Lower leg skin (tissue), 4 donors: ENCODE results near the gene SYNE2. TPM values are rescaled to one million over a fixed set of nuclear protein-coding genes. Genes with fewer than 3 reads are reported as not detected.

Source experiments
- DNase-seq, 2 donors: peaks; one replicate each; pipeline ENCODE4 v3.0.0-alpha.2; 2019; ENCODE audit warnings: low spot score in 2 of 2
- H3K4me3 ChIP-seq: fragments of 200-600 bp; sonication (generic); 2 replicates; pipeline ENCODE4 v1.5.1; 2017; ENCODE audit warnings: mild to moderate bottlenecking, low read depth; ENCODE audit not compliant: poor library complexity, severe bottlenecking
- POLR2A ChIP-seq, 2 donors: fragments of 450-650 bp; IDR thresholded peaks; one replicate each; pipeline ENCODE4 v1.6.1; 2016 to 2017; ENCODE audit warnings: antibody characterized with exemption in 2 of 2, mild to moderate bottlenecking in 1 of 2, moderate library complexity in 1 of 2
- WGBS, 2 donors: methylation state at CpG; one replicate each; pipeline ENCODE4 v1.1.5; 2018; 5-methylcytosine and 5-hydroxymethylcytosine counted together
- intact Hi-C: fragments of 100-400 bp; cut with DNase I; formaldehyde crosslinking; loops from one replicate; pipeline ENCODE4 v1.15.0; 2023; ENCODE audit warnings: low total_unique reads
- total RNA-seq, 4 donors: library from RNA; depleted of rRNA; stranded (reverse); fragments of >200 nt; gene quantifications; one replicate each; pipeline ENCODE4 v1.1.0, GENCODE V29; 2016
- TF ChIP-seq, protein P1 (sequence below), 3 donors: fragments of 450-650 bp; IDR thresholded peaks; one replicate each; pipeline ENCODE4 v1.5.1; 2016; ENCODE audit warnings: antibody characterized with exemption in 3 of 3, mild to moderate bottlenecking in 3 of 3, moderate library complexity in 2 of 3

SYNE2 gene
- total RNA-seq, 4 donors from 2014 or later: 200 to 479 (median 232) TPM

DNA sequence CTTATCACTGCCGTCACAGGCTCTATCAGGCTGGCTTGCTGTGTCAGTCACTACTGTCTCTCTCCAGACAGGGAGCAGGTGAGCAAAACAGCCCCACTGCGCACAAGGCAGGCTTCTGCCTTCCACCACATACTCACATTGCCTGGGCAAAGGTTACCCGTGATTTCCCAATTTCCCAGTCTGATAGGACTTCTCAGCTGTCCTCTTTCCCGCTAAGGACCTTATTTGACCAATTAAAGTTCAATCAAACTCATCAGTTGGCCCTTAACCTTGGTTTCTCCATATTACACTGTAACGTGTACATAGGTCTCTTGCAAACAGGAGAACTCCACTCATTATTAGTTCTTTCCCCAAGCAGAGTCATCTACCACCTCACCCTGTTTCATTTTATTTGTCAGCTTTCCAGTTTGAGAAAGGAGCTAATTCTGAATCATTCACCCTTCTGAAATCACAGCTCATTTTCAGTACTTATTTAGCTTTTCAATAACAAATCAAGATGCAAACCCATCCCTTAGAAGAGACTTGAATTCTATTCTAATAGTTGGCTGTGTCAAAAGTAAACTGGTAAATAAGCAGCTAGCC is 270.5 kb downstream of the SYNE2 start:
- 92 to 96% methylated on average over 5 of the region's 5 CpGs for WGBS, 2 donors
- DNase-seq: no peak
- TF ChIP-seq, protein P1, sequence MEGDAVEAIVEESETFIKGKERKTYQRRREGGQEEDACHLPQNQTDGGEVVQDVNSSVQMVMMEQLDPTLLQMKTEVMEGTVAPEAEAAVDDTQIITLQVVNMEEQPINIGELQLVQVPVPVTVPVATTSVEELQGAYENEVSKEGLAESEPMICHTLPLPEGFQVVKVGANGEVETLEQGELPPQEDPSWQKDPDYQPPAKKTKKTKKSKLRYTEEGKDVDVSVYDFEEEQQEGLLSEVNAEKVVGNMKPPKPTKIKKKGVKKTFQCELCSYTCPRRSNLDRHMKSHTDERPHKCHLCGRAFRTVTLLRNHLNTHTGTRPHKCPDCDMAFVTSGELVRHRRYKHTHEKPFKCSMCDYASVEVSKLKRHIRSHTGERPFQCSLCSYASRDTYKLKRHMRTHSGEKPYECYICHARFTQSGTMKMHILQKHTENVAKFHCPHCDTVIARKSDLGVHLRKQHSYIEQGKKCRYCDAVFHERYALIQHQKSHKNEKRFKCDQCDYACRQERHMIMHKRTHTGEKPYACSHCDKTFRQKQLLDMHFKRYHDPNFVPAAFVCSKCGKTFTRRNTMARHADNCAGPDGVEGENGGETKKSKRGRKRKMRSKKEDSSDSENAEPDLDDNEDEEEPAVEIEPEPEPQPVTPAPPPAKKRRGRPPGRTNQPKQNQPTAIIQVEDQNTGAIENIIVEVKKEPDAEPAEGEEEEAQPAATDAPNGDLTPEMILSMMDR (IDR thresholded peaks at IDR 0.05): no peak
- TF ChIP-seq POLR2A (IDR thresholded peaks at IDR 0.05): no peak
- intact Hi-C loops: loop anchor here (5.0 kb wide), 1 partner anchor 1206 kb away; no protein-coding TSS in a partner anchor
- no peak overlapping the region for H3K4me3 ChIP-seq

DNA sequence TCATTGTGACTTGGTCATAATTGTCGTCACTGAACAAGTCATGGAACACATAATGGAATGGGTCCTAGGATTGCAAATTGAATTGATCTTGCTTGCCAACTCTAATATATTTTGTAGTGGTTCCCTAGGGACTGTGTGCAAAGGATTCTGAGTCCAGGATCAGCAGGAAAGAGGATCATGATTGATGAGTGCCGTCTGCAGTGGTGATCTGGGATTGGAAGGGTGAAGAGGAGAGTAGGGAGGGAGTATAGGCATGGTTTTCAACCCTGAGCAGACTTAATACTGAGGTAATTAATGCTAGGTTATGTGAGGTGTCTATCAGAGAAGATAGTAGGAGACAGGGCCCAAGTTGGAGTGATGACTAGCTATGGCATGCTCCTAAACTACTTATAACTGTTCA is 272.5 kb downstream of the SYNE2 start:
- intact Hi-C loops: no loop called here
- H3K4me3 ChIP-seq: no peak overlapping the region
- TF ChIP-seq, protein P1 (IDR thresholded peaks at IDR 0.05): no peak
- TF ChIP-seq POLR2A (IDR thresholded peaks at IDR 0.05): no peak
- 88 to 91% methylated on average over 2 of the region's 2 CpGs for WGBS, 2 donors
- DNase-seq: no peak

DNA sequence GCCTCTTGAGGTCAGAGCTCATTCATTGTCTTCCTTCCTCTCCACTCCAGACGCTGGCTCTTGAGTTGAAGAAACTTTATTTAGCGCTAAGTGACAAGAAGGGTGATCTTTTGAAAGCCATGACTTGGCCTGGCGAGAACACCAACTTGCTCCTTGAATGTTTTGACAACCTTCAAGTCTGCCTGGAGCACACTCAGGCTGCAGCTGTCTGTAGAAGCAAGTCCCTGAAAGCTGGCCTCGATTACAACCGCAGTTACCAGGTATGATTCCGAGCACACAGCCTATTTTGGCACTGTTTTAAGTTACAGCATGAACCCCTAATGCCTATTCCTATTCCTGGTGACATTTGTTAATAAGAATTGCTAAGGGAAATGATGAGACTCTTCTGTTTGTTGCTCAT is 273.7 kb downstream of the SYNE2 start:
- no peak overlapping the region for H3K4me3 ChIP-seq
- no peak for TF ChIP-seq POLR2A (IDR thresholded peaks at IDR 0.05)
- TF ChIP-seq, protein P1 (IDR thresholded peaks at IDR 0.05): no peak
- DNase-seq: no peak
- WGBS, 2 donors: 96% methylated on average over 6 of the region's 6 CpGs
- intact Hi-C loops: no loop called here

DNA sequence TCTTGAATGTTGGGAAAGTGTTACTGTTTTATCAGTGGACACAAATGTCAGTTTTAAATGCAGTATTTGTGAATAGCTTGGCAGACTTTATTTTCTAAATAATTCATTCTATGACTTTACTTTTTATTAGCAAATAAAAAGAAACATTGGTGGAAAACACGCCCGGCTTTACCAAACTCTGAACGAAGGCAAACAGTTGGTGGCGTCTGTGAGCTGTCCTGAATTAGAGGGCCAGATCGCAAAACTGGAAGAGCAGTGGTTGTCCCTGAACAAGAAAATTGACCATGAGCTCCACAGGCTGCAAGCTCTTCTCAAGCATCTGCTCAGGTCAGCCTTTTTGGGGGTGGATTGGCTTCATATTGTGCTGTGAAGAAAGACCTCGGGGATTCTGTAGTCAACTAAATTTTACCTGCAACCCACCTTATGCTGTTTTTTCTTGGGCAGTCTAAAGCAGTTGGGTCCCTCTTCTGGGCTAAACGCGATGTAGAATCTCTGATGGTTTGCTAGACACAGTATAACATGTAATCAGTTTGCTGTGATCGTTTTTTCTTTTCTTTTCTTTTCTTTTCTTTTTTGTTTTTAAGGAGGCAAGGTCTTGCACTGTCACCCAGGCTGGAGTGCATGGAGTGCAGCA is 285.0 kb downstream of the SYNE2 start:
- TF ChIP-seq, protein P1 (IDR thresholded peaks at IDR 0.05): no peak
- no peak for TF ChIP-seq POLR2A (IDR thresholded peaks at IDR 0.05)
- DNase-seq: no peak
- H3K4me3 ChIP-seq: no peak overlapping the region
- intact Hi-C loops: no loop called here
- WGBS, 2 donors: 88 to 90% methylated on average over 9 of the region's 9 CpGs

DNA sequence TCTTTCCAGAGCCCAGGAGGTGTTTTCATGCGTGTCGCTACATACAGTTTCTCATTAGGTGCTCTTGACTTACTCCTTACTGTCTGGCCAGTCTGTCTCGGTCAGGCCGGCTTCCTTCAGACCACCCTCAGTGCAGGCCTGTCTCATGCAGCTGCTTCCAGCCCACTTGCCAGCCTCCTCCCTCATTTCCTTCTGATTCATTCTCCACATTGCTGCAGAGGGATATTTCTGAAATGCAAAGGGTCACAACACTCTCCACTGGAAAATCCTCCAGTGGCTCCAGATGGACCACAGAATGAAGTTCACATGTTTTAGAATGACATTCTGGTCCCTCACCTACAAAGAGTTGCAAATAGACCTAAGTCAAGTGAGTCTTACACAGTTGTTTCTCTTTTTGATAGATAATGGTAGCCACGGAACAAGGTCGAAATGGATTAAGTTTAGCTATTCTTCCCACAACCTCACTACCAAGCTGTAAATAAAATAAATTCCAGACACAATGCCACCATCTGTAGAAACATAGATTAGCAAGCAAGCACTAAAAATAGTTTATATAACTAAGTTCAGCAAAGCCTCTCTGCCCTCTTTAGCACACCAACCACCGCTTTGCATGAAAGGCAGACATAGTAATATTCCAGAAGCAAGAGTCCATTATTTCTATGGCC is 294.5 kb downstream of the SYNE2 start:
- H3K4me3 ChIP-seq: no peak overlapping the region
- intact Hi-C loops: no loop called here
- DNase-seq: no peak
- TF ChIP-seq, protein P1 (IDR thresholded peaks at IDR 0.05): no peak
- 94 to 96% methylated on average over 7 of the region's 7 CpGs for WGBS, 2 donors
